NCI-H2227 (cell line): ENCODE results near the gene SPOCK3.

Experiments used
- DNase-seq: peaks from one replicate; lab custom pipeline; 2025; ENCODE audit not compliant: unreplicated experiment; lab: John Stamatoyannopoulos, UW

SPOCK3 gene

GRCh38 chr4:166688835-166689234, 545.5 kb downstream of the SPOCK3 start:
- DNase-seq: no peak

GRCh38 chr4:166687828-166688227, 546.5 kb downstream of the SPOCK3 start:
- DNase-seq: no peak
